IMR-90 (cell line): ENCODE measurements around the gene BICD1. TPM values are rescaled to one million over a fixed set of nuclear protein-coding genes. Genes with fewer than 3 reads are reported as not detected.

Source experiments
- ATAC-seq: fragments of 200-7000 bp; cut with Tn5 transposase; 2 replicates; pipeline ENCODE4 v1.9.1; 2020; ENCODE audit warnings: low read depth, mild to moderate bottlenecking, moderate library complexity
- BruUV-seq: library from RNA; stranded (reverse); fragments of 400-500 nt; replicated peaks from 2 replicates; lab custom pipeline; 2021; lab: Mats Ljungman, UMichigan
- CTCF ChIA-PET: fragments of 300-600 bp; formaldehyde crosslinking; extraction: SDS; loops from one replicate; lab custom pipeline; 2021; ENCODE audit warnings: antibody characterized with exemption; lab: Yijun Ruan, JAX
- POLR2A ChIA-PET: fragments of 300-600 bp; sonication (Branson Sonifier 250); formaldehyde crosslinking; loops from one replicate; lab custom pipeline; 2022; ENCODE audit warnings: antibody characterized with exemption; ENCODE audit not compliant: unreplicated experiment; lab: Charles Lee
- DNase-seq: peaks from one replicate; pipeline ENCODE4 v3.0.0; 2013
- H2AFZ ChIP-seq: replicated peaks from 2 replicates; pipeline ENCODE3; 2013; ENCODE audit warnings: low read length, mild to moderate bottlenecking; ENCODE audit not compliant: poor library complexity
- H2AK5ac ChIP-seq: 2 replicates; pipeline ENCODE4 v1.6.1; 2013; ENCODE audit warnings: low read depth, low read length, inconsistent platforms
- H2AK9ac ChIP-seq: replicated peaks from 2 replicates; pipeline ENCODE3; 2013; ENCODE audit warnings: mild to moderate bottlenecking, low read depth, low read length, moderate library complexity; ENCODE audit not compliant: poor library complexity
- H2BK120ac ChIP-seq: 2 replicates; pipeline ENCODE4 v1.6.1; 2013; ENCODE audit warnings: low read depth, low read length, inconsistent platforms
- H2BK15ac ChIP-seq: 3 replicates; pipeline ENCODE4 v1.6.1; 2013; ENCODE audit warnings: low read depth, low read length, inconsistent platforms
- H2BK20ac ChIP-seq: 2 replicates; pipeline ENCODE4 v1.6.1; 2013; ENCODE audit warnings: low read depth, mild to moderate bottlenecking, inconsistent platforms, low read length, moderate library complexity
- H2BK5ac ChIP-seq: 2 replicates; pipeline ENCODE4 v1.6.1; 2013; ENCODE audit warnings: mild to moderate bottlenecking, low read depth, low read length, inconsistent platforms; ENCODE audit not compliant: poor library complexity, severe bottlenecking
- H3K14ac ChIP-seq: replicated peaks from 2 replicates; pipeline ENCODE4 v1.6.1; 2013; ENCODE audit warnings: low read depth, low read length, inconsistent platforms
- H3K18ac ChIP-seq: 2 replicates; pipeline ENCODE4 v1.6.1; 2013; ENCODE audit warnings: low read depth, low read length, control low read depth
- H3K23ac ChIP-seq: 2 replicates; pipeline ENCODE4 v1.6.1; 2013; ENCODE audit warnings: low read depth, low read length, inconsistent platforms
- H3K27ac ChIP-seq: 2 replicates; pipeline ENCODE4 v1.5.1; 2013; ENCODE audit warnings: mild to moderate bottlenecking, control low read depth, low read length; ENCODE audit not compliant: insufficient read depth
- H3K27me3 ChIP-seq: 2 replicates; pipeline ENCODE4 v1.6.1; 2013; ENCODE audit warnings: low read length; ENCODE audit not compliant: control insufficient read depth, insufficient read depth
- H3K36me3 ChIP-seq: 2 replicates; pipeline ENCODE4 v1.6.1; 2013; ENCODE audit warnings: low read length, mixed read lengths; ENCODE audit not compliant: control insufficient read depth, insufficient read depth
- H3K4ac ChIP-seq: 2 replicates; pipeline ENCODE4 v1.6.1; 2013; ENCODE audit warnings: low read depth, low read length, inconsistent platforms
- H3K4me1 ChIP-seq: 2 replicates; pipeline ENCODE4 v1.6.1; 2013; ENCODE audit warnings: low read length, mixed read lengths; ENCODE audit not compliant: control insufficient read depth, insufficient read depth
- H3K4me2 ChIP-seq: 2 replicates; pipeline ENCODE4 v1.6.1; 2013; ENCODE audit warnings: low read depth, mild to moderate bottlenecking, control low read depth, low read length, moderate library complexity
- H3K4me3 ChIP-seq: 2 replicates; pipeline ENCODE4 v1.5.1; 2013; ENCODE audit warnings: low read depth, mild to moderate bottlenecking, control low read depth, low read length, moderate library complexity; ENCODE audit not compliant: insufficient read depth
- H3K56ac ChIP-seq: 2 replicates; pipeline ENCODE4 v1.6.1; 2013; ENCODE audit warnings: low read length, inconsistent platforms; ENCODE audit not compliant: insufficient read depth; ENCODE audit errors: extremely low read depth
- H3K79me1 ChIP-seq, 2 experiments: 2 replicates each; pipeline ENCODE4 v1.6.1; 2013; ENCODE audit warnings: low read length in 2 of 2, inconsistent platforms in 1 of 2, low read depth in 1 of 2
- H3K9ac ChIP-seq: 2 replicates; pipeline ENCODE4 v1.6.1; 2013; ENCODE audit warnings: low read depth, low read length, control low read depth
- H3K9me1 ChIP-seq: 2 replicates; pipeline ENCODE4 v1.6.1; 2013; ENCODE audit warnings: low read length, inconsistent platforms; ENCODE audit not compliant: insufficient read depth
- H3K9me3 ChIP-seq: 2 replicates; pipeline ENCODE4 v1.6.1; 2013; ENCODE audit warnings: low read length; ENCODE audit not compliant: control insufficient read depth, insufficient read depth
- H4K20me1 ChIP-seq: 2 replicates; pipeline ENCODE4 v1.6.1; 2013; ENCODE audit warnings: low read length, inconsistent platforms; ENCODE audit not compliant: insufficient read depth
- H4K5ac ChIP-seq: 2 replicates; pipeline ENCODE4 v1.6.1; 2013; ENCODE audit warnings: mild to moderate bottlenecking, low read depth, low read length, control low read depth
- H4K8ac ChIP-seq, 2 experiments: 2 replicates each; pipeline ENCODE4 v1.6.1; 2013; ENCODE audit warnings: low read depth in 2 of 2, low read length in 2 of 2, control low read depth in 1 of 2, inconsistent platforms in 1 of 2
- H4K91ac ChIP-seq: 2 replicates; pipeline ENCODE4 v1.6.1; 2013; ENCODE audit warnings: low read depth, low read length, inconsistent platforms; ENCODE audit not compliant: insufficient read depth
- CHD1 ChIP-seq: IDR thresholded peaks from 2 replicates; pipeline ENCODE4 v1.6.1; 2012; ENCODE audit warnings: low read depth, low read length, improper control_type of control experiment
- MAZ ChIP-seq: IDR thresholded peaks from 2 replicates; pipeline ENCODE4 v1.6.1; 2012; ENCODE audit warnings: low read depth, mild to moderate bottlenecking, low read length, improper control_type of control experiment, moderate library complexity, borderline replicate concordance
- RAD21 ChIP-seq: IDR thresholded peaks from 2 replicates; pipeline ENCODE4 v1.6.1; 2012; ENCODE audit warnings: low read length, improper control_type of control experiment
- RCOR1 ChIP-seq: IDR thresholded peaks from 2 replicates; pipeline ENCODE4 v1.6.1; 2012; ENCODE audit warnings: mild to moderate bottlenecking, low read length, improper control_type of control experiment; ENCODE audit not compliant: insufficient replicate concordance
- RFX5 ChIP-seq: IDR thresholded peaks from 2 replicates; pipeline ENCODE4 v1.8.0; 2012; ENCODE audit warnings: low read depth, mild to moderate bottlenecking, low read length, moderate library complexity
- WGBS, 2 experiments: methylation state at CpG; one replicate each; pipeline versions ENCODE4 v1.1.5 to v1.1.7; 2013; ENCODE audit warnings: missing lambda C conversion rate in 2 of 2; ENCODE audit not compliant: insufficient read length in 1 of 2; ENCODE audit errors: extremely low coverage in 2 of 2; 5-methylcytosine and 5-hydroxymethylcytosine counted together
- dilution Hi-C: fragments of 300-500 bp; cut with HindIII; formaldehyde crosslinking; loops from one replicate; pipeline ENCODE4 v1.14.3; 2018; ENCODE audit warnings: low sequenced_read_pairs; ENCODE audit not compliant: unreplicated experiment
- in situ Hi-C: fragments of 300-500 bp; cut with MboI; formaldehyde crosslinking; loops from 3 replicates; pipeline ENCODE4 v1.14.3; 2019; ENCODE audit warnings: low sequenced_read_pairs, inconsistent platforms, mixed read lengths
- intact Hi-C: fragments of 100-400 bp; cut with micrococcal nuclease; formaldehyde crosslinking; loops from 2 replicates; pipeline ENCODE4 v1.10.0; 2022
- polyA plus RNA-seq, 3 experiments: library from polyadenylated mRNA; depleted of rRNA; stranded (reverse); fragments of >200 nt; gene quantifications; 2 replicates each; pipeline ENCODE4 v1.2.3, GENCODE V29; 2012; ENCODE audit warnings: low replicate concordance in 1 of 3
- total RNA-seq: library from RNA; depleted of rRNA; stranded (reverse); fragments of >200 nt; gene quantifications from 2 replicates; pipeline ENCODE4 v1.2.3, GENCODE V29; 2012
- TF ChIP-seq, protein P1 (sequence below): fragments of 150-350 bp; IDR thresholded peaks from 2 replicates; pipeline ENCODE4 v1.6.1; 2016; ENCODE audit warnings: low read depth, mild to moderate bottlenecking, low read length, moderate library complexity, borderline replicate concordance
- TF ChIP-seq, protein P2 (sequence below): fragments of 150-350 bp; IDR thresholded peaks from 2 replicates; pipeline ENCODE4 v1.6.1; 2017; ENCODE audit warnings: mild to moderate bottlenecking, antibody characterized with exemption, low read length, low read depth

Gene BICD1
- total and polyA plus RNA-seq, 2 of the 4 experiments (the other 2 are of a cell fraction), result 17.2 to 21.8 TPM

DNA sequence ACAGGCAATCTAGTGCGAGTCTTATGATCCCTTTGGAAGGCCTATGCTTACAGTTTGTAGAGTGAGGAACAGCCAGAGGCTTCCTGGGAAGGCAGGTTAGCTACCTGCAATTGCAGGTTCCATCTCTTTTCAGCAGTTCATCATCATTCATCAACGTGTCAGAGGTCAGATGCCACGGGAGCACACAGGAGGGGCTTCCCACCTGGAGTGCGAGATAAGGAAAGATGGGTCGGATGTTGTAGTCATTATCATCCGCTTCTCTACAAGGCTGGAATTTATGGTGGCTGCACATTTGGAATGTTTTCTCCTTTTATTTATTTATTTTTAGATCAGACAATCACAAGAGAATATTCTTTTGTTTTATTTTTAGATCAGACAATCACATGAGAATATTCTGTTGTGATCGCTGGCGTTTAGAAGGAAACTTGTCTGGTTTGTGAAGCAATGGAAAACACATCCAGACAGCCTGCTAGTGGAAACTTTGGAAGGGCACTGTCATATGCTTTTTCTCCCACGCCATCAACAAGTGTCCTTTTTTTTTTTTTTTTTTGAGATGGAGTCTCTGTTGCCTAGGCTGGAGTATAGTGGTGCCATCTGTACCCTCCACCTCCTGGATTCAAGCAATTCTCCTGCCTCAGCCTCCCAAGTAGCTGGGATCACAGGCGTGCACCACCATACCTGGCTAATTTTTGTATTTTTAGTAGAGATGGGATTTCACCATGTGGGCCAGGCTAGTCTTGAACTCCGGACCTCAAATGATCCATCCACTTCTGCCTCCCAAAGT, 1.9 kb upstream of the BICD1 start:
- no CpG with 5 or more reads among the region's 11 CpGs for WGBS, 2 experiments
- H3K9me1 ChIP-seq, result no peaks in the 10 kb centered on the region; the same call in 1 of the 2 replicates
- no peak overlapping the region for H3K4me2 ChIP-seq
- no peak overlapping the region for H2AFZ ChIP-seq
- H4K91ac ChIP-seq, result no peak overlapping the region
- POLR2A ChIA-PET, result interaction anchor here (0.7 kb wide), 1 partner anchor 1659 kb away, joined by 3 read pairs; no protein-coding TSS in a partner anchor
- H3K36me3 ChIP-seq, result no peaks in the 10 kb centered on the region
- no TSS peak for BruUV-seq
- no peak overlapping the region for H2BK5ac ChIP-seq
- in situ Hi-C loops (no loop called here), intact Hi-C loops (loop anchor here (5.0 kb wide), 1 partner anchor 422 kb away; no protein-coding TSS in a partner anchor), dilution Hi-C loops (no loop called here)
- H3K14ac ChIP-seq, result no peak overlapping the region
- CTCF ChIA-PET, result no interaction called here
- TF ChIP-seq CHD1 (no peak), RAD21 (no peak), MAZ (no peak), RFX5 (no peak), RCOR1 (no peak)
- TF ChIP-seq, protein P1, sequence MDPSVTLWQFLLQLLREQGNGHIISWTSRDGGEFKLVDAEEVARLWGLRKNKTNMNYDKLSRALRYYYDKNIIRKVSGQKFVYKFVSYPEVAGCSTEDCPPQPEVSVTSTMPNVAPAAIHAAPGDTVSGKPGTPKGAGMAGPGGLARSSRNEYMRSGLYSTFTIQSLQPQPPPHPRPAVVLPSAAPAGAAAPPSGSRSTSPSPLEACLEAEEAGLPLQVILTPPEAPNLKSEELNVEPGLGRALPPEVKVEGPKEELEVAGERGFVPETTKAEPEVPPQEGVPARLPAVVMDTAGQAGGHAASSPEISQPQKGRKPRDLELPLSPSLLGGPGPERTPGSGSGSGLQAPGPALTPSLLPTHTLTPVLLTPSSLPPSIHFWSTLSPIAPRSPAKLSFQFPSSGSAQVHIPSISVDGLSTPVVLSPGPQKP, result no peak
- TF ChIP-seq, protein P2, sequence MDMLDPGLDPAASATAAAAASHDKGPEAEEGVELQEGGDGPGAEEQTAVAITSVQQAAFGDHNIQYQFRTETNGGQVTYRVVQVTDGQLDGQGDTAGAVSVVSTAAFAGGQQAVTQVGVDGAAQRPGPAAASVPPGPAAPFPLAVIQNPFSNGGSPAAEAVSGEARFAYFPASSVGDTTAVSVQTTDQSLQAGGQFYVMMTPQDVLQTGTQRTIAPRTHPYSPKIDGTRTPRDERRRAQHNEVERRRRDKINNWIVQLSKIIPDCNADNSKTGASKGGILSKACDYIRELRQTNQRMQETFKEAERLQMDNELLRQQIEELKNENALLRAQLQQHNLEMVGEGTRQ, result no peak
- H4K8ac ChIP-seq, result no peak overlapping the region
- H4K5ac ChIP-seq, result no peak overlapping the region
- H3K79me1 ChIP-seq, result peaks cover 0 to 15% of the 10 kb centered on the region in 2 experiments; a peak in 2 of 4 replicates
- peaks cover 3% of the 10 kb centered on the region; the same call in 1 of the 2 replicates for H3K4me1 ChIP-seq
- no peak overlapping the region for H2AK9ac ChIP-seq
- no peak overlapping the region for H2BK15ac ChIP-seq
- no peak overlapping the region for H2BK120ac ChIP-seq
- H3K4ac ChIP-seq, result no peak overlapping the region
- DNase-seq (no peak), ATAC-seq (no peak)
- H3K9ac ChIP-seq, result no peak overlapping the region
- H4K20me1 ChIP-seq, result peaks cover 5% of the 10 kb centered on the region
- no peak overlapping the region for H3K18ac ChIP-seq
- no peak overlapping the region for H3K56ac ChIP-seq
- no peaks in the 10 kb centered on the region for H3K27me3 ChIP-seq
- no peak overlapping the region for H3K4me3 ChIP-seq
- no peak overlapping the region for H3K23ac ChIP-seq
- H2AK5ac ChIP-seq, result no peak overlapping the region
- no peak overlapping the region for H3K27ac ChIP-seq
- H2BK20ac ChIP-seq, result no peak overlapping the region
- no peaks in the 10 kb centered on the region for H3K9me3 ChIP-seq
